Fibroblast of lung (primary cell): ENCODE results near the gene GATAD1. TPM values are rescaled to one million over a fixed set of nuclear protein-coding genes. Genes with fewer than 3 reads are reported as not detected.

Source experiments
- DNase-seq, 2 donors: peaks; one replicate each; pipeline versions ENCODE4 v3.0.0 to v3.0.0-alpha.2; 2010; ENCODE audit warnings: low read depth in 2 of 2
- H2AFZ ChIP-seq: 2 replicates; pipeline ENCODE4 v1.5.1; 2012; ENCODE audit warnings: low read length, control low read depth, inconsistent platforms
- H3K27ac ChIP-seq: 2 replicates; pipeline ENCODE4 v1.5.1; 2011; ENCODE audit warnings: low read length, control low read depth; ENCODE audit not compliant: insufficient read depth
- H3K27me3 ChIP-seq: 2 replicates; pipeline ENCODE4 v1.5.1; 2011; ENCODE audit warnings: mild to moderate bottlenecking, low read length; ENCODE audit not compliant: control insufficient read depth, insufficient read depth
- H3K36me3 ChIP-seq: 2 replicates; pipeline ENCODE4 v1.5.1; 2011; ENCODE audit warnings: low read length; ENCODE audit not compliant: control insufficient read depth, insufficient read depth
- H3K4me1 ChIP-seq: 2 replicates; pipeline ENCODE4 v1.5.1; 2011; ENCODE audit warnings: low read length; ENCODE audit not compliant: control insufficient read depth, insufficient read depth; ENCODE audit errors: extremely low read depth
- H3K4me2 ChIP-seq: 2 replicates; pipeline ENCODE4 v1.5.1; 2011; ENCODE audit warnings: low read length, control low read depth; ENCODE audit not compliant: insufficient read depth; ENCODE audit errors: extremely low read depth
- H3K4me3 ChIP-seq, 4 experiments: fragments of 200-600 bp in 1 of 4; sonication (generic) in 1 of 4; replicated peaks in 1 of 4; 2 replicates each; pipeline ENCODE4 v1.5.1; 2011 to 2016; ENCODE audit warnings: low read length in 4 of 4, low read depth in 3 of 4, mild to moderate bottlenecking in 3 of 4, control low read depth in 2 of 4, inconsistent platforms in 1 of 4, mixed read lengths in 1 of 4; ENCODE audit not compliant: insufficient read depth in 1 of 4; ENCODE audit errors: control extremely low read depth in 1 of 4
- H3K79me2 ChIP-seq: 2 replicates; pipeline ENCODE4 v1.5.1; 2012; ENCODE audit warnings: mild to moderate bottlenecking, low read length, inconsistent platforms; ENCODE audit not compliant: control insufficient read depth, insufficient read depth
- H3K9ac ChIP-seq: 2 replicates; pipeline ENCODE4 v1.5.1; 2011; ENCODE audit warnings: mild to moderate bottlenecking, low read length, control low read depth; ENCODE audit not compliant: insufficient read depth
- H3K9me3 ChIP-seq: 2 replicates; pipeline ENCODE4 v1.5.1; 2012; ENCODE audit warnings: low read depth, low read length; ENCODE audit not compliant: control insufficient read depth, insufficient read depth
- H4K20me1 ChIP-seq: 2 replicates; pipeline ENCODE4 v1.5.1; 2011; ENCODE audit warnings: low read length; ENCODE audit not compliant: control insufficient read depth, insufficient read depth; ENCODE audit errors: extremely low read depth
- CTCF ChIP-seq, 2 donors: IDR thresholded peaks in 1 of 2; conservative IDR thresholded peaks in 1 of 2; 1 replicate in 1 of 2; 2 replicates in 1 of 2; pipeline ENCODE4 v1.5.1; 2011 to 2012; ENCODE audit warnings: low read length in 2 of 2, control low read depth in 1 of 2, inconsistent platforms in 1 of 2, low read depth in 1 of 2, mild to moderate bottlenecking in 1 of 2
- EZH2 ChIP-seq: IDR thresholded peaks from 2 replicates; pipeline ENCODE4 v1.5.1; 2012; ENCODE audit warnings: low read length, control low read depth, mild to moderate bottlenecking; ENCODE audit errors: missing control alignments
- polyA plus RNA-seq, 2 donors: library from polyadenylated mRNA; depleted of rRNA in 1 of 2; stranded (reverse) in 1 of 2; unstranded in 1 of 2; fragments of >200 nt; gene quantifications; 2 replicates each; pipeline ENCODE4 v1.2.1, GENCODE V29; 2011 to 2012; ENCODE audit warnings: missing spikeins in 1 of 2
- total RNA-seq: library from RNA; depleted of rRNA; stranded (reverse); fragments of >200 nt; gene quantifications from 2 replicates; pipeline ENCODE4 v1.2.1, GENCODE V29; 2014

The GATAD1 gene
- total and polyA plus RNA-seq, 2 donors (not counting 1 experiment from before 2014, with no cell fraction given) = 32.1 to 32.4 TPM

GRCh38 chr7:92433019-92433418, 14.3 kb upstream of the GATAD1 start:
- H3K27me3 ChIP-seq = no peaks in the 10 kb centered on the region
- no peaks in the 10 kb centered on the region for H3K4me1 ChIP-seq
- no peak for TF ChIP-seq EZH2
- no peak for TF ChIP-seq CTCF (conservative IDR thresholded peaks at IDR 0.05 in 1 of 2, IDR thresholded peaks at IDR 0.05 in 1 of 2; ENCODE audit: low read depth in 1 of 2, low read length in 2 of 2)
- H3K9ac ChIP-seq = no peak overlapping the region
- DNase-seq = no peak
- no peaks in the 10 kb centered on the region for H3K79me2 ChIP-seq
- no peaks in the 10 kb centered on the region for H3K36me3 ChIP-seq
- no peak overlapping the region for H2AFZ ChIP-seq
- no peak overlapping the region for H3K4me3 ChIP-seq
- no peak overlapping the region for H3K27ac ChIP-seq
- H3K4me2 ChIP-seq = no peak overlapping the region
- H3K9me3 ChIP-seq = no peaks in the 10 kb centered on the region
- H4K20me1 ChIP-seq = no peaks in the 10 kb centered on the region

GRCh38 chr7:92435542-92435941, 11.7 kb upstream of the GATAD1 start:
- Histone ChIP-seq H3K27ac (no peak overlapping the region), H3K36me3 (no peaks in the 10 kb centered on the region), H3K79me2 (no peaks in the 10 kb centered on the region), H3K4me3 (no peak overlapping the region), H3K4me1 (no peaks in the 10 kb centered on the region), H3K9me3 (no peaks in the 10 kb centered on the region), H2AFZ (no peak overlapping the region), H3K9ac (no peak overlapping the region), H3K27me3 (peaks cover 8% of the 10 kb centered on the region), H3K4me2 (no peak overlapping the region), H4K20me1 (no peaks in the 10 kb centered on the region)
- DNase-seq = no peak
- TF ChIP-seq EZH2 (no peak), CTCF (conservative IDR thresholded peaks at IDR 0.05 in 1 of 2, IDR thresholded peaks at IDR 0.05 in 1 of 2; ENCODE audit: low read depth in 1 of 2, low read length in 2 of 2) (no peak)

- Histone ChIP-seq H3K4me1 (no peaks in the 10 kb centered on the region), H3K27ac (no peak overlapping the region), H3K9me3 (no peaks in the 10 kb centered on the region), H2AFZ (no peak overlapping the region), H4K20me1 (no peaks in the 10 kb centered on the region), H3K27me3 (peaks cover 8% of the 10 kb centered on the region), H3K9ac (no peak overlapping the region), H3K4me2 (no peak overlapping the region), H3K36me3 (no peaks in the 10 kb centered on the region), H3K4me3 (no peak overlapping the region), H3K79me2 (no peaks in the 10 kb centered on the region)
- TF ChIP-seq EZH2 = no peak
- TF ChIP-seq CTCF (conservative IDR thresholded peaks at IDR 0.05 in 1 of 2, IDR thresholded peaks at IDR 0.05 in 1 of 2; ENCODE audit: low read depth in 1 of 2, low read length in 2 of 2) = no peak
- DNase-seq = no peak
These were observed 10.5 kb upstream of the GATAD1 start for GRCh38 chr7:92436612-92437445.
